Measurements from ENCODE around the gene COL21A1. TPM values are rescaled to one million over a fixed set of nuclear protein-coding genes. Genes with fewer than 3 reads are reported as not detected.

Gene COL21A1
- total and polyA plus RNA-seq, 2 of the 13 experiments (the other 11 are each of a cell fraction or from before 2014, with no cell fraction given): 0.13 TPM; not detected in 1

GRCh38 chr6:56211724-56212123 is 35.7 kb downstream of the COL21A1 start (continued):
- TF ChIP-seq, protein P1, sequence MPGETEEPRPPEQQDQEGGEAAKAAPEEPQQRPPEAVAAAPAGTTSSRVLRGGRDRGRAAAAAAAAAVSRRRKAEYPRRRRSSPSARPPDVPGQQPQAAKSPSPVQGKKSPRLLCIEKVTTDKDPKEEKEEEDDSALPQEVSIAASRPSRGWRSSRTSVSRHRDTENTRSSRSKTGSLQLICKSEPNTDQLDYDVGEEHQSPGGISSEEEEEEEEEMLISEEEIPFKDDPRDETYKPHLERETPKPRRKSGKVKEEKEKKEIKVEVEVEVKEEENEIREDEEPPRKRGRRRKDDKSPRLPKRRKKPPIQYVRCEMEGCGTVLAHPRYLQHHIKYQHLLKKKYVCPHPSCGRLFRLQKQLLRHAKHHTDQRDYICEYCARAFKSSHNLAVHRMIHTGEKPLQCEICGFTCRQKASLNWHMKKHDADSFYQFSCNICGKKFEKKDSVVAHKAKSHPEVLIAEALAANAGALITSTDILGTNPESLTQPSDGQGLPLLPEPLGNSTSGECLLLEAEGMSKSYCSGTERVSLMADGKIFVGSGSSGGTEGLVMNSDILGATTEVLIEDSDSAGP (CRISPR knock-in tag; IDR thresholded peaks at IDR 0.05; ENCODE audit: borderline replicate concordance): no peak
- TF ChIP-seq, protein P2, sequence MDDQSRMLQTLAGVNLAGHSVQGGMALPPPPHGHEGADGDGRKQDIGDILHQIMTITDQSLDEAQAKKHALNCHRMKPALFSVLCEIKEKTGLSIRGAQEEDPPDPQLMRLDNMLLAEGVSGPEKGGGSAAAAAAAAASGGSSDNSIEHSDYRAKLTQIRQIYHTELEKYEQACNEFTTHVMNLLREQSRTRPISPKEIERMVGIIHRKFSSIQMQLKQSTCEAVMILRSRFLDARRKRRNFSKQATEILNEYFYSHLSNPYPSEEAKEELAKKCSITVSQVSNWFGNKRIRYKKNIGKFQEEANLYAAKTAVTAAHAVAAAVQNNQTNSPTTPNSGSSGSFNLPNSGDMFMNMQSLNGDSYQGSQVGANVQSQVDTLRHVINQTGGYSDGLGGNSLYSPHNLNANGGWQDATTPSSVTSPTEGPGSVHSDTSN (CRISPR knock-in tag; IDR thresholded peaks at IDR 0.05; ENCODE audit: borderline replicate concordance): no peak
- TF ChIP-seq ZNF205 (CRISPR knock-in tag; IDR thresholded peaks at IDR 0.05) (no peak), ZFP36L2 (CRISPR knock-in tag; IDR thresholded peaks at IDR 0.05) (no peak), ZNF850 (CRISPR knock-in tag; conservative IDR thresholded peaks at IDR 0.05) (no peak), CREB1 (IDR thresholded peaks at IDR 0.05) (peak; percentile 81), CREB1 (CRISPR knock-in tag; IDR thresholded peaks at IDR 0.05) (no peak), DMTF1 (CRISPR knock-in tag; IDR thresholded peaks at IDR 0.05) (no peak), SIX1 (CRISPR knock-in tag; IDR thresholded peaks at IDR 0.05; ENCODE audit: borderline replicate concordance) (no peak)
- TF ChIP-seq, protein P3, sequence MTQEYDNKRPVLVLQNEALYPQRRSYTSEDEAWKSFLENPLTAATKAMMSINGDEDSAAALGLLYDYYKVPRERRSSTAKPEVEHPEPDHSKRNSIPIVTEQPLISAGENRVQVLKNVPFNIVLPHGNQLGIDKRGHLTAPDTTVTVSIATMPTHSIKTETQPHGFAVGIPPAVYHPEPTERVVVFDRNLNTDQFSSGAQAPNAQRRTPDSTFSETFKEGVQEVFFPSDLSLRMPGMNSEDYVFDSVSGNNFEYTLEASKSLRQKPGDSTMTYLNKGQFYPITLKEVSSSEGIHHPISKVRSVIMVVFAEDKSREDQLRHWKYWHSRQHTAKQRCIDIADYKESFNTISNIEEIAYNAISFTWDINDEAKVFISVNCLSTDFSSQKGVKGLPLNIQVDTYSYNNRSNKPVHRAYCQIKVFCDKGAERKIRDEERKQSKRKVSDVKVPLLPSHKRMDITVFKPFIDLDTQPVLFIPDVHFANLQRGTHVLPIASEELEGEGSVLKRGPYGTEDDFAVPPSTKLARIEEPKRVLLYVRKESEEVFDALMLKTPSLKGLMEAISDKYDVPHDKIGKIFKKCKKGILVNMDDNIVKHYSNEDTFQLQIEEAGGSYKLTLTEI (CRISPR knock-in tag; conservative IDR thresholded peaks at IDR 0.05): no peak

All from HepG2 (cell line).